Mononuclear cell (primary cell): Measurements from ENCODE around the gene IRF2BP2. TPM values are rescaled to one million over a fixed set of nuclear protein-coding genes. Genes with fewer than 3 reads are reported as not detected.

Experiments used
- H3K27me3 ChIP-seq: 2 replicates; pipeline ENCODE4 v1.6.0; 2011; ENCODE audit warnings: low read length, control low read depth; ENCODE audit not compliant: insufficient read depth
- H3K4me1 ChIP-seq: 2 replicates; pipeline ENCODE4 v1.5.1; 2011; ENCODE audit warnings: mild to moderate bottlenecking, low read length, control low read depth; ENCODE audit not compliant: insufficient read depth
- H3K4me3 ChIP-seq: 2 replicates; pipeline ENCODE4 v1.5.1; 2011; ENCODE audit warnings: mild to moderate bottlenecking, low read length, moderate library complexity
- H3K9me3 ChIP-seq: 2 replicates; pipeline ENCODE4 v1.5.1; 2011; ENCODE audit warnings: low read depth, mild to moderate bottlenecking, control low read depth, low read length
- total RNA-seq: library from RNA; depleted of rRNA; stranded (reverse); fragments of >200 nt; gene quantifications from one replicate; pipeline ENCODE4 v1.2.3, GENCODE V29; 2012

Gene IRF2BP2
- total RNA-seq, 1 donor = 465 TPM

DNA sequence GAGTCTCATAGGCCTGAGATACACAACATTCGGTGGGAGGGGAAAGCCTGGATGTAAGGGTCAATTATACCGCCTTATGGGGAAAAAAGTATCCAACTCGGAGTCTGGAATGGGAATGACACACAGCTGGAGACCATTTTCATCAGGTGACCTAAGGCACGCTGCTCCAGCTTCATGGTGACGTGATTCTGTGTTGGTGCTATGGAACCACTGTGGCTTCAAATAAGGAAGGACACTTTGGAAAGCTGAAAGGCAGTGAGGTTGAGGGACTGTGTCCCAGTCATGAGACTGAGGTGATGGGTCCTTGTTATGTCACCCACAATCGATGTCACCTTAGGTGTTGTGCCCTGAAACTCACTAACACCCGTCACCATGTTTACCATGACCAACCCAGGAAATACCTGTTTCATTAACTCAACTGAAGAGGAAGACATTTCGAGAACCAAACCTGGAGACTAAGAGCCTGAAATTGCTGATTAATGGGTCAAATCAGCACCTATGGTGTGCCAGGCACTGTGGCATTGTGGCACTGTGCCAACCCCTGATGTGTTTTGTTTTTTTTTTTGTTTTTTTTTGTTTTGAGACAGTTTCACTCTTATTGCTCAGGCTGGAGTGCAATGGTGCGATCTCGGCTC is 54.5 kb downstream of the IRF2BP2 start:
- no peaks in the 10 kb centered on the region for H3K9me3 ChIP-seq
- no peaks in the 10 kb centered on the region for H3K27me3 ChIP-seq
- no peak overlapping the region for H3K4me3 ChIP-seq
- H3K4me1 ChIP-seq = no peaks in the 10 kb centered on the region

GRCh38 chr1:234554698-234555311 is 55.2 kb downstream of the IRF2BP2 start:
- H3K27me3 ChIP-seq = no peaks in the 10 kb centered on the region
- no peak overlapping the region for H3K4me3 ChIP-seq
- H3K4me1 ChIP-seq = no peaks in the 10 kb centered on the region
- no peaks in the 10 kb centered on the region for H3K9me3 ChIP-seq

Other genes starting within 250 kb of the IRF2BP2 start
- gene COA6, start 236.7 kb downstream of the IRF2BP2 start, total RNA-seq = 9.6 TPM
- gene TARBP1, start 131.0 kb downstream of the IRF2BP2 start, total RNA-seq = 21.0 TPM